ENCODE measurements around the gene MSH5.

GRCh38 chr6:31727034-31727716 is 12.6 kb upstream of the MSH5 start:
- TF ChIP-seq CTCF (conservative IDR thresholded peaks at IDR 0.05 in 1 of 2, IDR thresholded peaks at IDR 0.05 in 1 of 2; ENCODE audit: low read depth in 1 of 2, low read length in 2 of 2): no peak
- TF ChIP-seq EZH2 (IDR thresholded peaks at IDR 0.05; ENCODE audit: low read length, missing control alignments): no peak

All from fibroblast of lung (primary cell).